Measurements from ENCODE around the gene ARMC10.
"Not testable (repeated sequence)": the region's sequence is repeated elsewhere in the genome, so short reads cannot be mapped to it uniquely, and the experiment has no call there.

Gene ARMC10

GRCh38 chr7:103097041-103097440, 22.1 kb downstream of the ARMC10 start:
- H3K4me3 ChIP-seq (IDR thresholded peaks at IDR 0.05; ENCODE audit: insufficient read depth, low read depth, low read length): no peak overlapping the region
- no peak overlapping the region for H2AFZ ChIP-seq (ENCODE audit: low read depth)
- no peaks in the 10 kb centered on the region for H3K27me3 ChIP-seq (ENCODE audit: insufficient read depth, low read depth)
- no peak overlapping the region for H3K4me2 ChIP-seq
- H3K9ac ChIP-seq: no peak overlapping the region
- no peaks in the 10 kb centered on the region for H3K4me1 ChIP-seq (ENCODE audit: low read depth, poor library complexity, severe bottlenecking)
- TF ChIP-seq CTCF (conservative IDR thresholded peaks at IDR 0.05; ENCODE audit: low read depth, low read length): no peak
- no peak overlapping the region for H3K27ac ChIP-seq
- no peaks in the 10 kb centered on the region for H3K36me3 ChIP-seq (ENCODE audit: insufficient read depth)
- H4K20me1 ChIP-seq (ENCODE audit: insufficient read depth): no peaks in the 10 kb centered on the region
- H3K79me2 ChIP-seq (ENCODE audit: insufficient read depth, low read depth): no peaks in the 10 kb centered on the region

GRCh38 chr7:103100348-103100747, 25.4 kb downstream of the ARMC10 start:
- H3K9ac ChIP-seq: no peak overlapping the region
- H3K4me3 ChIP-seq (IDR thresholded peaks at IDR 0.05; ENCODE audit: insufficient read depth, low read depth, low read length): no peak overlapping the region
- no peak overlapping the region for H3K27ac ChIP-seq
- no peaks in the 10 kb centered on the region for H3K27me3 ChIP-seq (ENCODE audit: insufficient read depth, low read depth)
- no peak overlapping the region for H2AFZ ChIP-seq (ENCODE audit: low read depth)
- no peak overlapping the region for H3K4me2 ChIP-seq
- H3K79me2 ChIP-seq (ENCODE audit: insufficient read depth, low read depth): no peaks in the 10 kb centered on the region
- no peak for TF ChIP-seq CTCF (conservative IDR thresholded peaks at IDR 0.05; ENCODE audit: low read depth, low read length)
- no peaks in the 10 kb centered on the region for H4K20me1 ChIP-seq (ENCODE audit: insufficient read depth)
- H3K36me3 ChIP-seq (ENCODE audit: insufficient read depth): no peaks in the 10 kb centered on the region
- no peaks in the 10 kb centered on the region for H3K4me1 ChIP-seq (ENCODE audit: low read depth, poor library complexity, severe bottlenecking)

- Histone ChIP-seq H3K27ac (no peak overlapping the region), H3K4me2 (no peak overlapping the region), H3K27me3 (ENCODE audit: insufficient read depth, low read depth) (no peaks in the 10 kb centered on the region), H3K79me2 (ENCODE audit: insufficient read depth, low read depth) (no peaks in the 10 kb centered on the region), H3K4me3 (IDR thresholded peaks at IDR 0.05; ENCODE audit: insufficient read depth, low read depth, low read length) (no peak overlapping the region), H3K36me3 (ENCODE audit: insufficient read depth) (no peaks in the 10 kb centered on the region), H4K20me1 (ENCODE audit: insufficient read depth) (no peaks in the 10 kb centered on the region), H2AFZ (ENCODE audit: low read depth) (no peak overlapping the region), H3K4me1 (ENCODE audit: low read depth, poor library complexity, severe bottlenecking) (no peaks in the 10 kb centered on the region), H3K9ac (no peak overlapping the region)
- no peak for TF ChIP-seq CTCF (conservative IDR thresholded peaks at IDR 0.05; ENCODE audit: low read depth, low read length)
Measured at GRCh38 chr7:103101543-103101942, 26.6 kb downstream of the ARMC10 start.

DNA sequence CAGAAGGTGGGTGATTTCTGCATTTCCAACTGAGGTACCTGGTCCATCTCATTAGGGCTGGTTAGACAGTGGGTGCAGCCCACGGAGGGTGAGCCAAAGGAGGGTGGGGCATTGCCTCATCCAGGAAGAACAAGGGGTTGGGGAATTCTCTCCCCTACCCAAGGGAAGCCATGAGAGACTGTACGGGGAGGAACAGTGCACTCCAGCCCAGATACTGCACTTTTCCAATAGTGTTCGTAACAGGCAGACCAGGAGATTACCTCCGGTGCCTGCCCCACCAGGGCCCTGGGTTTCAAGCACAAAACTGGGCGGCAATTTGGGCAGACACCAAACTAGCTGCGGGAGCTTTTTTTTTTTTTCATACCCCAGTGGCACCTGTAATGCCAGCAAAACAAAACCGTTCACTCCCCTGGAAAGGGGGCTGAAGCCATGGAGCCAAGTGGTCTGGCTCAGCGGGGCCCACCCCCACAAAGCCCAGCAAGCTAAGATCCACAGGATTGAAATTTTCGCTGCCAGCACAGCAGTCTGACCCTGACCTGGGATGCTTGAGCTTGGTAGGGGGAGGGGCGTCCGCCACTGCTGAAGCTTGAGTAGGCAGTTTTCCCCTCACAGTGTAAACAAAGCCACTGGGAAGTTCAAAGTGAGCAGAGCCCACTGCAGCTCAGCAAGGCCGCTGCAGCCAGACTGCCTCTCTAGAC, 31.2 kb downstream of the ARMC10 start:
- no peaks in the 10 kb centered on the region for H3K79me2 ChIP-seq (ENCODE audit: insufficient read depth, low read depth)
- no peak overlapping the region for H3K27ac ChIP-seq
- H3K9ac ChIP-seq: no peak overlapping the region
- H3K36me3 ChIP-seq (ENCODE audit: insufficient read depth): no peaks in the 10 kb centered on the region
- no peak for TF ChIP-seq CTCF (conservative IDR thresholded peaks at IDR 0.05; ENCODE audit: low read depth, low read length)
- H3K4me1 ChIP-seq (ENCODE audit: low read depth, poor library complexity, severe bottlenecking): peaks cover 11% of the 10 kb centered on the region
- no peak overlapping the region for H3K4me2 ChIP-seq
- no peaks in the 10 kb centered on the region for H3K27me3 ChIP-seq (ENCODE audit: insufficient read depth, low read depth)
- no peak overlapping the region for H2AFZ ChIP-seq (ENCODE audit: low read depth)
- H4K20me1 ChIP-seq (ENCODE audit: insufficient read depth): no peaks in the 10 kb centered on the region
- H3K4me3 ChIP-seq (IDR thresholded peaks at IDR 0.05; ENCODE audit: insufficient read depth, low read depth, low read length): no peak overlapping the region

DNA sequence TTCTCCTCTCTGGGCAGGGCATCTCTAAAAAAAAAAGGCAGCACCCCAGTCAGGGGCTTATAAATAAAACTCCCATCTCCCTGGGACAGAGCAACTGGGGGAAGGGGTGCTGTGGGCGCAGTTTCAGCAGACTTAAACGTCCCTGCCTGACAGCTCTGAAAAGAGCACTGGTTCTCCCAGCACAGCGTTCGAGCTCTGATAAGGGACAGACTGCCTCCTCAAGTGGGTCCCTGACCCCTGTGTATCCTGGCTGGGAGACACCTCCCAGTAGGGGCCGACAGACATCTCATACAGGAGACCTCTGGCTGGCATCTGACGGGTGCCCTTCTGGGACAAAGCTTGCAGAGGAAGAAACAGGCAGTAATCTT, 31.7 kb downstream of the ARMC10 start:
- H3K36me3 ChIP-seq (ENCODE audit: insufficient read depth); H2AFZ ChIP-seq (ENCODE audit: low read depth); H3K4me2 ChIP-seq; H3K79me2 ChIP-seq (ENCODE audit: insufficient read depth, low read depth); H3K27ac ChIP-seq; H3K27me3 ChIP-seq (ENCODE audit: insufficient read depth, low read depth); H3K9ac ChIP-seq; H4K20me1 ChIP-seq (ENCODE audit: insufficient read depth); H3K4me3 ChIP-seq (IDR thresholded peaks at IDR 0.05; ENCODE audit: insufficient read depth, low read depth, low read length): not testable (repeated sequence)
- H3K4me1 ChIP-seq (ENCODE audit: low read depth, poor library complexity, severe bottlenecking): peaks cover 11% of the 10 kb centered on the region
